HG03439 (cell line): Measurements from ENCODE around the gene FDXR.

ENCODE experiments used
- ATAC-seq: cut with Tn5 transposase; IDR thresholded peaks from one replicate; pipeline ENCODE4 v1.9.1; 2021; ENCODE audit warnings: mild to moderate bottlenecking, moderate library complexity; ENCODE audit not compliant: unreplicated experiment

FDXR gene

DNA sequence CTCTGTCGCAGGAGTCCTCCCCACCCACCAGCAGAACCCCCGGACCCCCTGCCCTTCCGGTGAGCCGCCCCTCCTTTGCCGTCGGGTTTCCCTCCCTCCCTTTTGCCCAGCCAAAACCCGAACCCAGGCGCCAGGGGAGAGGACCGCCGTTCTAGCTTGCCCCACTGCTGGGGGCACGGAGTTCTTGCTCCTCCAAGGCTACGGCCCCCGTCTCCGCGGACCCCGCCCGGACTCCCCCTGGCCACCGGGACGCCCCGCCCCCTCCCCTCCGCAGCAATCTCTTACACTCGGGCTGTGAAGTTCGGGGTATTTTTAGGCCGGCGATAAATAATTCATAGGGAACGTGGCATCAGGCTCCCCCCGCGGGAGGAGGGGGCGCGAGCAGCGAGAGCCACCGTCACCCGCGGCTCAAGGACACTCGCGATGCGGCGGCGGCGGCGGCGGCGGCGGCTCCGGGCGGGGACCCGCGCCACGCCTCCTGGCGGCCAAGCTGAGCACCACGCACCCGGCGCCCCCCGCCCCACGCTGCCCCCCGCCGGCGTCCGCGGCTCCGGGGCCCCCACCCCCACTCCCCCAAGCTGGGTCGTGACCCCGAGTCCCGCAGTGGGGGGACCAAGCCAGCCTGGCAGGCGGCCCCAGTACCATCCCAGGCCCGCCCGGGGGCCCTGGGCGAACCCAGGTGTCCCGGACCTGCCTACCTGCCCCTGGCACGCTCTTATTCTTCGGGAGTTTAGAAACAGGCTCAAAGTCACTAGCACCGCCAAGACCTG lies 13.2 kb downstream of the FDXR start, which contains the start of gene GRIN2C:
TSS of gene GRIN2C (minus strand) at position 427 of the 770 bp plus-strand sequence. CDS start 4,793 bp downstream, outside the sequence.
- no peak for ATAC-seq

DNA sequence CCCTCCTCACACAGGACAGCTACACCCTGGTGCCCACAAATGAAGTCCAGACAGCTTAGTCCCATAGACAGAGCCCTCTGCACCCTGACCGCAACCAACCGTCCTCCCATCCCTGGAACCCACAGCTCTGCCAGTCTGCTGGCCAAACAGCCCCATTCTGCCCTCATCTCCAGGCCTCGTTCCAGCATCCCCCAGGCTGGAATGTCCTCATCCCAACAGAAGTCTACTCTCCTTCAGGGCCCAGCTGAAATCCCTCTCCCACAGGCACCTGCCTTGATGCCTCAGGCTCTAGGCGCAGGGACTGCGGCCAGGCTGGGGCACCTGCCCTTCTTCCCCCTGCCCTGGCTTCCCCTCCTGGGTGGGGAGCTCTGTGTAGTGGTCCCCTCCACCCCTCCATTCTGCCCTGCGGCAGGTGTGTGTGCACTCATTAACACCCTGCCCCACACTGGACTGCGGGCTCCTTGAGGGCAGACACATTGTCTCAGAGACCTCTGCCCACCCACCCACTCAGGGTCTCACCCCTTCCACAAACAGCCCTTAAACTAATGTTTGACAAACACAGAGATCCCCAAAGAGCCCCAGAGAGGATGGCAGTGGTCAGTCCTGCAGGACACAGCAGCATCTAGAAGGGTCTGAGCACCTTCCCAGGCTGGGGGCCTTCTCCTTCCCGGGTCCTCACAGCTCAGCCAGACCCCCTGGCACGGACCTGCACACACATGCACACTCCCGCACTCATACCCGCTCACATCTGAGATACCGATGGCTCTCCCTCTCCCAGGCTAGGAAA lies 13.9 kb downstream of the FDXR start:
- ATAC-seq = no peak

DNA sequence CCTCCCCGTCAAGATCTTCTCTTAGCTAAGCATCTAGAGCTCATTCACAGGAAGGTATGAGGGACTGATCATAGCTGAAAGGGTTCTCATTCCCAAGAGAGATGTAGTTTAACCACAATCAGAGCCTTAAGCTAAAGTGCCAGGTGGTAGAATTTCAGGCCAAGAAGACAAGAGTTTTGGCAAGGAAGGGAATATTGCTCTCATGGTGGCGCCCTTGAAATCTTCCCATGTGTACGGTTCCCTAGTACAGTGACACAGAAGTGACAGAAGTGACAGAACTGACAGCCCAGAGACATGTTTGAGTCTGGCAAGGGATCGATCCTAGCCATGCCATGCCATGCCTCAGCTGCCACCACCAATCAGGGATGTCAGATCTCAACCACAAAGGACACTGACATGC lies 15.6 kb downstream of the FDXR start:
- ATAC-seq = no peak

DNA sequence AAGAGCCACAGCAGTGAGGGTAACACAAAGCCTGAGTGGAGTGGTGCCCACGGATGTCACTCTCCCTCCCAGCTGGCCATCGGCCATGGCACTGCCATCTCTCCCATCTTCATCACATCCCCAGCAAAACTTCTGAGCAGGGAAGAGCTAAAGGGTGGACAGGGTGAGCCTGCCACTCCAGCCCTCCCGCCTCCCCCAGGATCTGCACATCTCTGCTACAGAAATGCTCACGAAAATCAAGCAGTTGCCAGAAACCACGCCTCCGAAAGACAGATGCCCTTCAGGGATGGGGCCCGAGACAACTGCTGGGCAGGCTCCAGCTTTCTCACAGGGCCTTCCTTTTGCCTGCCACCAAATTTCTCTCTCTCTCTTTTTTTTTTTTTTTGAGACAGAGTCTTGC lies 16.7 kb downstream of the FDXR start:
- no peak for ATAC-seq

DNA sequence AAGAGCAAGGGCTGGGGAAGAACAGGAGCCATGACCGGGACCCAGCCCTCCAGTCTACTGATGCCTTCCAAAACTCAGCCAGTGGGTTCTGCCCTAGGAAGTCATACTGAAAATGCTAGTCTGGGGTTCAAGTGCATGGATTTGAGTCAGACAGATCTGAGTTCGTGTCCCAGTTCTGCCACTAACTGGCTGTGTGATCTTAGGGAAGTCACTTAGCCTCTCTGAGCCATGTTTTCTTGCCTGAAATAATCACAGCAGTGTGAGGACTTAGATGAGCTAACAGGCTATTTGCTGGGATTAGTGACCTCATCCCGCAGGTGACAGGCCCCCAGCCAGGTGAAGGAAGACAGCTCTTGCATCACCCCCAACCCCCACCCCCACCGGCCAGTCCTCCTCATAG lies 17.5 kb downstream of the FDXR start:
- ATAC-seq = no peak

DNA sequence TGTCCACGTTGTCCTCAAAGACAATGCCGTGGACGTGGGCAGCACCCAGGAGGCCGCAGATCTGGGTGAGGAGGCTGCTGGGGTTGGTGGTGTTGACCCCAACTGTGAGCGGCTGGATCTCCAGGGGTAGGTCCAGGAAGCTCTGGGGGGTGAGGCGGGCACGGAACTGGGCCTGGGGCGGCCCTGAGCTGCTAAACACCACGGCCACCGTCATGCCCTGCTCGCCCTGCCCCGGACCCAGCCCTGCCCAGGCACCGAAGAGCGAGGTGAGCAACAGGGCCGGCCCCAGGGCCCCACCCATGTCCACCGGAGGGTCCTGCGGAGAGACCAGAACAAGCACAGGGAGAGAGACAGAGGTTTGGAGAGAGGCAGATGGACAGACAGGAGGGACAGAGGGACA lies 18.0 kb downstream of the FDXR start:
- no peak for ATAC-seq

DNA sequence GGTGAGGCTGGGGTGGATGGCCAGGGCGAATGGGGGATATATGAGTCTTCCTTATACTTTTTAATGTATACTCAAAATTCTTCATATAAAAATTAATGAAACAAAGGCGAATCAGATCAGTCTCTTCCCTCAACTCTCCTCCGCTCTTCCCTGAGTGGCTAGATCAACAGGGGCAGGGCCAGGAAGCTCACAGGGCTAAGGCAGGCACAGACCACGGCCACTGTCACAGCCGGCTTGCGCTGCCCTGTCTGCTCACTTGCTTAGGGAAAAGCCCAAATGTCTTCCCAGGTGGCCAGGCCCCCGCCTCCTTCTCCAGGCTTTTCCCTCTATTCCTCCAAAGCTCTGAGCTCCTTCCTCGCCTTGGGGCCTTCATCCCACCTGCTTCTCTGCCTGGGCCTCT lies 19.1 kb downstream of the FDXR start:
- no peak for ATAC-seq

DNA sequence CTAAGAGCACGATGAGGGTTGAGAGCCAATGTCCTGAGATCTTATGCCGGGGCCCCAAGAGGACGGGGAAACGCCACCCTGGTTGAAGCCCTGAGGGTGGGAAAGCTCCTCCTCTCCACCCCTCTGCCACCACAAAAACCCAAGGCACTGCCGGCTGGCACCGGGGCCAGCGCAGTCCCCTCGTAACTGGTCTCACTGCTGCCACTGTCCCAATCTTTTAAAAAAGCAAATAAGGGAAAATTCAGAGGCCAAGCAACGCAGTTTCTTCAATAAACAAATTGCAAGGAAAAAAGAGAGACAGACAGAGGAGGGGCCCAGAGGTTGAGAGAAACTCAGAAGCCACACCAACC lies 19.8 kb downstream of the FDXR start:
- ATAC-seq = no peak

DNA sequence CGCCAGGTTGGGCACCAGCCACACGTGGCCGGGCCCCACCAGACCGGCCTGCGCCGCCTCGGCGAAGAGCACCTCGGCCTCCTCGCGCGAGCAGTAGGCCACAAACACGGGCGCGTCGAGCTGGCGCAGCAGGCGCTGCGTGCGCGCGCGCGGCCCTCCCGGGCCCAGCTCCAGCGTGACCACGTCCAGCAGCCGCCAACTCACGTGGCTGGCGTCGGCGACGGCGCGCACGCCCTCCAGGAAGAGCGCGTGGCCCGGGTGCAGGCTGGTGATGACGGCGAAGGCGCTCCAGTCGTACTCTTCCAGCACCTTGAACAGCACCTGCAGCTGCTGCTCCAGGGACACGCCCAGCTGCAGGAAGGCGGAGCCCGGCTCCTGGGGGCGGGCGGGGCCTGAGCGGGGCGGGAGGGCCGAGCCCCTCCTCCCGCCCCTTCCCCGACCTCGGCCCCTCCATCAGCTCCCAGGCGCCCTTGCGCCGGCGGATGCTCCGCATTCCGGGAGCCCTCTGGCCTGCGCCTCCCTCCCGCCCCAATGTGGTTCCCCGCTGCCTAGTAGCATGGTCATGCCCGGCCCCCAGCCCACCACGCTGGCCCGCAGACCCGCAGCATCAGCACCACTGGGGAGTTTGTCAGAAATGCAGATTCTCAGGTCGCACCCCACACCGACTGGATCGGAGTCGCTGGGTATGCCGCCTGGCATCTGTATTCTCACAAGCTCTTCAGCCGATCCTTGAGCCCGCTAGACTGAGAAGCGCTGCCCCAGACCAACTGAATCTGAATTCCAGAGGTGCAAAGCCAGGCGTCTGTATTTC lies 20.4 kb downstream of the FDXR start:
- no peak for ATAC-seq

DNA sequence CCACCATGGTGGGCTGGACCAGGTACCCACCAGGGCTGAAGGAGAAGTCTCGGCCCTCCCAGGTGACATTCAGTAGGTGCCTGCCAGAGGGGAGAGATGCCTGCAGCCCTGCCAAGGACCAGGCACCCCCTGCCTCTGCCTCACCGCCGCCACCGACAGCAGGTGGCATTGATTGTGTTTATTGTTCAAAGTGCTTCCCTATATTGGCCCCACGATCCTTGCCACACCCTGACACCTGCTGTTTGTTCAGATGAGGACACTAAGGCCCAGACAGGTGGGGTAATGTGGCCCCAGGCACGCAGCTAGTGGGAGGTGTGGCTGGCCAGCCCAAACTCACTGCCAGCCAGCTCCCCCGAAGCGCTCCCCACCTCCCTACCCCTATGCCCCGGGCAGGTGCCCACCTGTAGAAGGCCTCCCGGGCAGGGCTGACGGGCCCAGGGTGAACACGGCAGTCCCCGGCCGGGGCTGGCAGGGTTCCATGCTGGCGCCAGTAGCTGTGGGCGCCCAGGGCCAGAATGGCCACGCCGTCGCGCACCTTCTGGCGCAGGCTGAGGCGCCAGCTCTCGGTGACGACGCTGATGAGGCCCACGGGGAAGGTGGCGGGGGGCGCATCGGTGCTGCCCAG lies 21.1 kb downstream of the FDXR start:
- ATAC-seq = no peak

DNA sequence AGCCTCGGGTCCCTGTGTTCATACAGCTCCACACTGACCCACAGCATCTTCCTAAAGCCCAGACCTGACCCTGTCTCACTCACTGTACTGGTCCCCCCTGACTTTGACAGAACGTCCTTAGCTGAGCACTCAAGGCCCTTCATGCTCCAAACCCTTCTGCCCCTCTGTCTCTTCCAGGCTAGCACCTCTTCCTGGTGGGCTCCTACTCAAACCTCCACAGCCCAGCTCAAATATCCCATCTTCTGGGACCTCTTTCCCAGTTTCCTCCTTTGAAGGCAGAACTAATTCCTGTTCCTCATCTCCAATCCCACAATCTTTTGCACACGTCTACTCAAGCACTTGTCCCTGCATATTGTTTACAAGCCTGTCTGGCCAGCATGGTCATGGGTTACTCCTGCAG lies 21.9 kb downstream of the FDXR start:
- no peak for ATAC-seq

DNA sequence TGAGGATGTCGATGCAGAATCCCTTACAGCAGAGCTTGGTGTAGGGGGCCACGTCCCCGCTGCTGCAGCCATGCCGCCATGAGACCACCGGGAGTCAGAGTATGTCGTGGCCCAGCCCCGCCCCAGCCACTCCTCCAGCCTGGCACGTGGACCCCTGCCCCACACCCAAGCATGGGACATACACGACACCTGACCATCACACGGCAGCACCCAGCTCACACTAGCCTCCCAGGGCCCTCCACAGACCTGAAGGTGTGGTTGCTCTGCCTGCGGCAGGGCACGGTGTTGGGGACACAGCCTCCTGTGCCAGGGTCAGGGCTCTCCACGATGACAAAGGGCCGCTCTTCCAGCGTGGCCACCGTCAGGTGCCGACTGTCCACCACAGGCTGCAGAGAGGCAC lies 22.5 kb downstream of the FDXR start:
- no peak for ATAC-seq

DNA sequence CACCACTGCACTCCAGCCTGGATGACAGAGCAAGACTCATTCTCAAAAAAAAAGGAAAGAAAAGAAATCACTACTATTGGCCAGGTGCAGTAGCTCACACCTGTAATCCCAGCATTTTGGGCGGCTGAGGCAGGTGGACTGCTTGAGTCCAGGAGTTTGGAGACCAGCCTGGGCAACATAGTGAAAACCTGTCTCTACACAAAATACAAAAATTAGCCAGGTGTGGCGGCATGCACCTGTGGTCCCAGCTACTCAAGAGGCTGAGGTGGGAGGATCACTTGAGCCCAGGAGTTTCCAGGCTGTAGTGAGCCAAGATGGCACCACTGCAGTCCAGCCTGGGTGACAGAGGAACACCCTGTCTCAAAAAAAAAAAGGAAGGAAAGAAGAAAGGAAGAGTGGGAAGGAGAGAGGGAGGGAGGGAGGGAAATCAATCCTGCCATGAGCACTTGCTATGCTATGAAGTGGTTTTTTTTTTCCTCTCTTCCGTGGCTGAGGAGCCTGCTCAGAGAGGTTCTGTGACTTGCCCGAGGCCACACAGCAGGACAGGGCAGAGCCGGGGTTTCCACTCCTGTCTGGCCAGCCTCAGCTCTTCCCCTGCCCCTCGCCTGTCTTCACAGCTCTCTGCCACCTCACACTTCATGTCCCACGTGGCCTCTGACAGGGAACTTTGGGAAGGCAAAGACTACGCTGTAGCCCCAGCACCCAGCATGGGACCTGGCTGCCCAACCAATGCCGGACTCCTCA lies 24.0 kb downstream of the FDXR start:
- no peak for ATAC-seq

DNA sequence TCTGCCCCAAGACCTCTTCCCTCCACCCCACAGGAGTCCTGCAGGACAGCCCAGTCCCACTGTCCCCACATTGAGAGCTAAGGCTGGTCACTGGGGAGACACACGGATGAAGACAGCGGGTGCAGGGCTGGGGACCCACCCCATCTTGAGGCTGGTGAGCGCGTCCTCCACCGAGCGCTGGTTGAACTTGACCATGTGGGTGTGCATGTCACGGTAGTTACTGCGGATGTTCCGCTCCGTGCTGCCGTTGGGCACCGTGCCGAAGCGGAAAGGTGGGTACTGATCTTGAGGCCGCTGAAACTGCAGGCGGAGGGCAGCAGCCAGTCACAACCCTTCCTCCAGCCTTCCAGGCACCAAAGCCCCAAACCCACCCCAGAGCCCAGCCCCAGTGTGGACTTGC lies 26.2 kb downstream of the FDXR start:
- no peak for ATAC-seq

DNA sequence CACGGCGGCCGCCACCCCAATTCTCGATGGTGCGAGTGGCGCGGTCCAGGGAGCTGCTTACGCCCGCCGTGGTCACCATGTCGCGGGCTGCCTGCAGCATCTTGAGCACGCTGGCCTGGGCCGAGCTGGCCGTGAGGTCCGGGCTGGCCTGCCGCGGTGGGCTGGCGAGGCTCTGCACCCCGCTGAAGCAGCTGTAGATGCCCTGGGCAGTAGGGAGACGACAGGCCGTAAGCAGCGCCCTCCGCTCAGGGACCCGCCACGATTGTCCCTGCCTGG lies 29.5 kb downstream of the FDXR start:
- no peak for ATAC-seq

DNA sequence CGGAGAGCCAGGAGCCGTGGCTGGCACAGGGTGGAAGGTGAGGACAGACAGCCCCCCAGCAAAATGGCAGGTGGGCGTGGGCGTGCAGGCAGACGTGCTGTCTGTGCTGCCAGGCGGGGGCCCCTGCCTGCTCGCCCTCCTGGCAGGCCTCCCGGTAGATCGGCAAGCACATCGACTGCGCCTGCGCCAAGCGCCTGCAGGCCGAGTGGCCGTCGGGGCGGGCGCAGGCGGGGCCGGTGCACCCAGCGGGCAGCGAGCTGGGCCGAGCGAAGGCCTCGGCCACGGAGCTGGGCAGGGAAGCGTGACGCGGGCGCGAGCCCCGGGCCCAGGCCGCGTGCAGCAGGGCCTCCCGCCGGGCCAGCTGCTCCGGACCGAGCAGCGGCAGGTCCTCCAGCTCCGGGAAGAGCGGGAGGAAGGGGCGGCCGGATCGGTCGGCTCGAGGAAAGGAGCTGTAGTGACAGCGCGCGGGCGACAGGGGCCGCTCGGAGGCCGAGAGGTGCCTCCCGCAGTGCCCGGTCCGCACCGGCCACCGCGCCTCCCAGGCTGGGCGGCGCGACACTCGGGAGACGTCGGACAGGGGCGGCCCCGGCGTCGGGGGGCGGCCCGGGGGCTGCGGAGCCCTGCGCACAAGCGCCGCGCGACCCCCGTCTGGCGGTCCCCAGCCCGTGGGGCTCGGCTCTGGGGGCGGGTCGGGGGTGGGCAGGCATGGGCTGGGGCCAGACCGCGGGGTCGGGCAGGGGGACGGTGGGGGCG lies 30.0 kb downstream of the FDXR start:
- no peak for ATAC-seq

DNA sequence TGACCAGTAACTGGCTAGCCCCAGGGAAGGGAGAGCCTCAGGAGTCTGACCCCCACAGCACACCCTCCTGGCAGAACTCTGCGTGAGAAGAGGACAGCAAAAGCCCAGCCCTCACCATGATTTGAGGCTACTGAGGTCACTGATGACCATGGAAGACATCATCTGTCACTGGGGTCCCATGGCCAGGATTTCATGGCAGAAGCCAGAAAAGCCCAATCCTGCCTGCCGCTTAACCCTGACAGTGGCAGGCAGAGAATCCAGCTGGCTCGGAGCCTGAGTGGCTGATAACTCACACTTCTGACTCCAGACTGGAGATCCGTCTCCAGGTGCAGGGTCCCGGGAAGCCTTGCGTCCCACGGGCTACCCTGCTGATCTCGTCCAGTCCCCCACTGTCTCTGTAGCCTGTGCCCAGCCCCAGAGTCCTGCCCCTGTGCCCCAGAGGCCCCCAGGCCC lies 30.6 kb downstream of the FDXR start:
- ATAC-seq = no peak

DNA sequence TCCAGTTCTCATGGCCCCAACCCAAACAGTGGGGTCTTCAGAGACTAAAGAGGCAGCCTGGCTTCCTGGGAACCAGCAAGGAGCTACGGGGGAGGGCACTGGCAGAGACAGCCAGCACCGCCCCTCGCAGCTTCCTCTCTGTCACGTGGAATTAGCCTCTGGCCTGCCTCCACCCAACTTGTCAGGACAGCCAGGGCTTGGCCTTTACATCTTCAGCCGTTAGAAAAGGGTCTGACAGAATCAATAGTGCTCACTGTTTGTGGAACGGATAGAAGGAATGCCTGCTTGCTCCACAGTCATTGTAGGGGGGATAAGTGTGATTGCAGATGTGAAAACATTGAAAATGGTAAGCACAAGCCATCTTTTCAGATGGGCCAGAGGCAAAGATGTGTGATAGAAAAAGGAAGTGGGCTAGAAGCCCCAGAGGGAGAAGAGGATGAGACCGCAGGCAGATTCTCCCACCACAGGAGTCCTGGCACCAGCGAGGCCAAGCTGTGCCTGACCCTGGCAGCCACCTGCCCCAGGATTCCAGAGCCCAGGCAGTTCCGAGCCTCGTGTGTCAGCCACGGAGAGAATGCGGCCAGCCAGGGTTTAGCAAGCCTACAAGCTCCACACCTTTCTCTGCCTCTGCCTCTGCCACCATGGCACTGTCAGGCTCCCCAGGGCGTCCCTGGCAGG lies 31.7 kb downstream of the FDXR start:
- no peak for ATAC-seq
